GM23338 (cell line): Measurements from ENCODE around the gene GJB5. TPM values are rescaled to one million over a fixed set of nuclear protein-coding genes. Genes with fewer than 3 reads are reported as not detected.
"Not testable (repeated sequence)": the region's sequence is repeated elsewhere in the genome, so short reads cannot be mapped to it uniquely, and the experiment has no call there.

Experiments used
- ATAC-seq: fragments of 200-7000 bp; cut with Tn5 transposase; 3 replicates; pipeline ENCODE4 v1.9.1; 2020
- DNase-seq: peaks from one replicate; pipeline ENCODE4 v3.0.0-alpha.2; 2015; ENCODE audit warnings: low spot score
- H2AFZ ChIP-seq: fragments of 200-600 bp; sonication (generic); 2 replicates; pipeline ENCODE4 v1.8.0; 2016; ENCODE audit warnings: antibody characterized with exemption, mild to moderate bottlenecking, moderate library complexity
- H3F3A ChIP-seq: fragments of 200-600 bp; sonication (generic); replicated peaks from 2 replicates; pipeline ENCODE4 v1.8.0; 2017; ENCODE audit warnings: antibody characterized with exemption, mixed run types, low read depth
- H3K27ac ChIP-seq: fragments of 200-600 bp; sonication (generic); 2 replicates; pipeline ENCODE4 v1.6.1; 2016; ENCODE audit warnings: low read depth
- H3K27me3 ChIP-seq: fragments of 200-600 bp; sonication (generic); 2 replicates; pipeline ENCODE4 v1.8.0; 2016; ENCODE audit warnings: mild to moderate bottlenecking, mixed run types, moderate library complexity; ENCODE audit not compliant: insufficient read depth
- H3K36me3 ChIP-seq: fragments of 200-600 bp; sonication (generic); 2 replicates; pipeline ENCODE4 v1.8.0; 2016; ENCODE audit warnings: mild to moderate bottlenecking; ENCODE audit not compliant: insufficient read depth
- H3K4me1 ChIP-seq: fragments of 200-600 bp; sonication (generic); 2 replicates; pipeline ENCODE4 v1.8.0; 2016; ENCODE audit warnings: mild to moderate bottlenecking, moderate library complexity; ENCODE audit not compliant: insufficient read depth
- H3K4me2 ChIP-seq: fragments of 200-600 bp; sonication (generic); 2 replicates; pipeline ENCODE4 v1.7.1; 2017; ENCODE audit warnings: mixed run types
- H3K4me3 ChIP-seq: fragments of 200-600 bp; sonication (generic); 2 replicates; pipeline ENCODE4 v1.6.1; 2016; ENCODE audit warnings: mixed run types
- H3K79me2 ChIP-seq: fragments of 200-600 bp; sonication (generic); replicated peaks from 2 replicates; pipeline ENCODE4 v1.8.0; 2017; ENCODE audit warnings: mild to moderate bottlenecking; ENCODE audit not compliant: insufficient read depth
- H3K9me2 ChIP-seq: fragments of 200-600 bp; sonication (generic); 2 replicates; pipeline ENCODE4 v1.8.0; 2017; ENCODE audit not compliant: insufficient read depth
- H4K20me1 ChIP-seq: fragments of 200-600 bp; sonication (generic); replicated peaks from 2 replicates; pipeline ENCODE4 v1.8.0; 2017; ENCODE audit warnings: mild to moderate bottlenecking; ENCODE audit not compliant: insufficient read depth
- H3K27ac Mint-ChIP-seq: 2 replicates; pipeline ENCODE4 v1.8.0; 2020; ENCODE audit warnings: inconsistent platforms, mild to moderate bottlenecking, moderate library complexity, mixed read lengths
- H3K27me3 Mint-ChIP-seq: 3 replicates; pipeline ENCODE4 v1.8.0; 2022; ENCODE audit warnings: low read depth, mild to moderate bottlenecking, moderate library complexity, mixed read lengths, inconsistent platforms; ENCODE audit not compliant: insufficient read depth, poor library complexity
- H3K36me3 Mint-ChIP-seq: 3 replicates; pipeline ENCODE4 v1.8.0; 2021; ENCODE audit warnings: low read depth, mild to moderate bottlenecking, inconsistent platforms, moderate library complexity, mixed read lengths
- H3K4me1 Mint-ChIP-seq: 3 replicates; pipeline ENCODE4 v1.8.0; 2020; ENCODE audit warnings: mild to moderate bottlenecking, inconsistent platforms, mixed read lengths
- H3K4me3 Mint-ChIP-seq: 3 replicates; pipeline ENCODE4 v1.8.0; 2021; ENCODE audit warnings: moderate library complexity, mild to moderate bottlenecking, inconsistent platforms, mixed read lengths
- H3K9me3 Mint-ChIP-seq: 3 replicates; pipeline ENCODE4 v1.8.0; 2020; ENCODE audit warnings: moderate library complexity, mild to moderate bottlenecking, inconsistent platforms, mixed read lengths
- CREB1 ChIP-seq: fragments of 250-450 bp; sonication (Bioruptor Pico); IDR thresholded peaks from 2 replicates; pipeline ENCODE4 v1.5.0; 2020; ENCODE audit warnings: low read depth, mild to moderate bottlenecking, moderate library complexity
- CTCF ChIP-seq, 2 experiments: fragments of 200-600 bp in 1 of 2; sonication (generic) in 1 of 2; conservative IDR thresholded peaks; 2 replicates each; pipeline versions ENCODE4 v1.5.1 to v1.6.1; 2016 to 2017; ENCODE audit warnings: antibody characterized with exemption in 2 of 2, low read depth in 2 of 2, mild to moderate bottlenecking in 2 of 2, moderate library complexity in 1 of 2
- ETS1 ChIP-seq: IDR thresholded peaks from 2 replicates; pipeline ENCODE4 v1.6.1; 2016; ENCODE audit warnings: antibody characterized with exemption
- EZH2 ChIP-seq: fragments of 200-600 bp; sonication (generic); IDR thresholded peaks from one replicate; pipeline ENCODE4 v1.8.0; 2017; ENCODE audit warnings: antibody characterized with exemption, mild to moderate bottlenecking, low read depth; ENCODE audit not compliant: unreplicated experiment
- NANOG ChIP-seq: IDR thresholded peaks from 2 replicates; pipeline ENCODE4 v1.6.1; 2016; ENCODE audit warnings: antibody characterized with exemption, borderline replicate concordance
- STAT1 ChIP-seq: IDR thresholded peaks from one replicate; pipeline ENCODE4 v1.6.1; 2016; ENCODE audit warnings: antibody characterized with exemption; ENCODE audit not compliant: unreplicated experiment
- ZNF114 ChIP-seq: fragments of 250-450 bp; sonication (Bioruptor Pico); IDR thresholded peaks from 2 replicates; pipeline ENCODE4 v1.5.0; 2020; ENCODE audit warnings: mild to moderate bottlenecking, moderate library complexity
- ZNF331 ChIP-seq: fragments of 250-450 bp; sonication (Bioruptor Pico); IDR thresholded peaks from 2 replicates; pipeline ENCODE4 v1.5.0; 2020; ENCODE audit warnings: low read depth, mild to moderate bottlenecking, moderate library complexity
- ZNF462 ChIP-seq: fragments of 250-450 bp; sonication (Bioruptor Pico); IDR thresholded peaks from 2 replicates; pipeline ENCODE4 v1.5.0; 2020; ENCODE audit warnings: mild to moderate bottlenecking, moderate library complexity
- polyA plus RNA-seq: library from polyadenylated mRNA; unstranded; fragments of >200 nt; fragmentation: Nextera tagmentation; extraction: Ambion mirVana; gene quantifications from 2 replicates; pipeline ENCODE4 v1.2.1, GENCODE V29; 2016
- total RNA-seq: library from RNA; depleted of rRNA; stranded (reverse); fragments of >200 nt; shearing (Covaris generic); gene quantifications from 2 replicates; pipeline ENCODE4 v1.2.3, GENCODE V29; 2014

GJB5 gene
- total and polyA plus RNA-seq, 2 experiments from 2014 or later, result 1.4 TPM; not detected in 1

GRCh38 chr1:34771573-34772371, 16.9 kb downstream of the GJB5 start (continued):
- TF ChIP-seq ZNF114 (CRISPR knock-in tag), result no peak
- TF ChIP-seq CTCF (conservative IDR thresholded peaks at IDR 0.05; ENCODE audit: low read depth in 2 of 2), result no peak
- no peak for TF ChIP-seq STAT1
- TF ChIP-seq ETS1, result no peak
- TF ChIP-seq EZH2, result no peak
- no peak for TF ChIP-seq CREB1 (CRISPR knock-in tag)
- no peak for TF ChIP-seq ZNF331 (CRISPR knock-in tag)

- not testable (repeated sequence) for H3K9me3 Mint-ChIP-seq, H3K4me3 ChIP-seq, ATAC-seq, H3K27me3 ChIP-seq, H2AFZ ChIP-seq, H3K4me1 Mint-ChIP-seq, H3K27ac ChIP-seq, H4K20me1 ChIP-seq, H3K4me2 ChIP-seq, H3F3A ChIP-seq, H3K9me2 ChIP-seq, H3K27ac Mint-ChIP-seq, H3K27me3 Mint-ChIP-seq, H3K36me3 Mint-ChIP-seq, H3K4me1 ChIP-seq, H3K4me3 Mint-ChIP-seq, DNase-seq, H3K36me3 ChIP-seq, H3K79me2 ChIP-seq
These were observed 18.3 kb downstream of the GJB5 start for GRCh38 chr1:34773114-34773513.

GRCh38 chr1:34774957-34775356, 20.1 kb downstream of the GJB5 start:
- Mint-ChIP-seq H3K27me3 (peaks cover 1% of the 10 kb centered on the region), H3K9me3 (no peaks in the 10 kb centered on the region), H3K36me3 (no peaks in the 10 kb centered on the region), H3K4me1 (peaks cover 2% of the 10 kb centered on the region; the same call in 1 of the 3 replicates), H3K27ac (no peak overlapping the region), H3K4me3 (no peak overlapping the region)
- peaks cover 7% of the 10 kb centered on the region; the same call in 1 of the 2 replicates for H3K27me3 ChIP-seq
- no peaks in the 10 kb centered on the region for H4K20me1 ChIP-seq
- no peak overlapping the region for H3K4me2 ChIP-seq
- no peaks in the 10 kb centered on the region for H3K9me2 ChIP-seq
- H3K79me2 ChIP-seq, result no peaks in the 10 kb centered on the region
- no peak overlapping the region for H3K27ac ChIP-seq
- H3F3A ChIP-seq, result no peaks in the 10 kb centered on the region
- ATAC-seq, result no peak
- no peak overlapping the region for H2AFZ ChIP-seq
- no peaks in the 10 kb centered on the region for H3K36me3 ChIP-seq
- DNase-seq, result no peak
- H3K4me3 ChIP-seq, result no peak overlapping the region
- no peaks in the 10 kb centered on the region for H3K4me1 ChIP-seq
- no peak for TF ChIP-seq ZNF462 (CRISPR knock-in tag)
- no peak for TF ChIP-seq NANOG
